K562 (cell line): Measurements from ENCODE around the gene MLKL. TPM values are rescaled to one million over a fixed set of nuclear protein-coding genes. Genes with fewer than 3 reads are reported as not detected.

Experiments used
- CHCHD3 ChIP-seq: fragments of 250-450 bp; sonication (Bioruptor Pico); IDR thresholded peaks from 2 replicates; pipeline ENCODE4 v2.1.2; 2022; ENCODE audit warnings: mild to moderate bottlenecking
- CREB1 ChIP-seq, 2 experiments: sonication (generic) in 1 of 2; formaldehyde crosslinking in 1 of 2; IDR thresholded peaks; 2 replicates each; pipeline versions ENCODE4 v1.6.1 to v1.8.0; 2012 to 2022; ENCODE audit warnings: inconsistent platforms in 1 of 2, mild to moderate bottlenecking in 1 of 2, missing genetic modification reagents in 1 of 2, moderate library complexity in 1 of 2
- EZH2 ChIP-seq: IDR thresholded peaks from 2 replicates; pipeline ENCODE4 v1.6.1; 2012; ENCODE audit warnings: low read depth, mild to moderate bottlenecking, inconsistent platforms, low read length, borderline replicate concordance
- GTF2A2 ChIP-seq: IDR thresholded peaks from 2 replicates; pipeline ENCODE4 v1.6.1; 2016; ENCODE audit warnings: mild to moderate bottlenecking, missing genetic modification characterization, missing compliant biosample characterization
- GTF2E2 ChIP-seq: fragments of 200-800 bp; sonication (Bioruptor generic); IDR thresholded peaks from 2 replicates; pipeline ENCODE4 v1.6.1; 2016; ENCODE audit warnings: missing genetic modification characterization, missing compliant biosample characterization
- NCOA2 ChIP-seq, 2 experiments: fragments of 450-650 bp; IDR thresholded peaks; 2 replicates each; pipeline ENCODE4 v1.6.1; 2018; ENCODE audit warnings: mild to moderate bottlenecking in 2 of 2, moderate library complexity in 1 of 2; ENCODE audit not compliant: partially characterized antibody in 2 of 2
- NUFIP1 ChIP-seq: fragments of 450-650 bp; IDR thresholded peaks from 2 replicates; pipeline ENCODE4 v1.6.1; 2018; ENCODE audit not compliant: partially characterized antibody
- POLR2H ChIP-seq: IDR thresholded peaks from 2 replicates; pipeline ENCODE4 v1.6.1; 2016; ENCODE audit warnings: missing genetic modification characterization, low read depth, mild to moderate bottlenecking, control low read depth, missing compliant biosample characterization, moderate library complexity
- RBM34 ChIP-seq: fragments of 200-400 bp; formaldehyde crosslinking; IDR thresholded peaks from 2 replicates; pipeline ENCODE4 v1.6.1; 2018; ENCODE audit warnings: low read length, borderline replicate concordance; ENCODE audit not compliant: insufficient read depth
- SREBF2 ChIP-seq: sonication (generic); formaldehyde crosslinking; IDR thresholded peaks from 2 replicates; pipeline ENCODE4 v1.4.0; 2020; ENCODE audit warnings: mild to moderate bottlenecking, missing genetic modification reagents
- polyA plus RNA-seq, 8 experiments: library from polyadenylated mRNA; depleted of rRNA in 4 of 8; stranded (reverse) in 5 of 8; unstranded in 3 of 8; fragments of >200 nt; fragmentation: Nextera tagmentation in 2 of 8; fragmentation: Illumina TruSeq in 1 of 8; extraction: Ambion mirVana in 2 of 8; extraction: Trizol in 1 of 8; gene quantifications; 2 replicates each; pipeline versions ENCODE4 v1.2.1 to v1.2.3, GENCODE V29; 2011 to 2014; ENCODE audit warnings: inconsistent platforms in 1 of 8, missing spikeins in 1 of 8
- total RNA-seq, 7 experiments: library from RNA; depleted of rRNA in 6 of 7; stranded (reverse); fragments of >200 nt in 6 of 7; fragmentation: Illumina TruSeq in 2 of 7; extraction: Trizol in 2 of 7; gene quantifications; 2 replicates each; pipeline versions ENCODE4 v1.2.1 to v1.2.3, GENCODE V29; 2011 to 2021; ENCODE audit warnings: low replicate concordance in 1 of 7
- TF ChIP-seq, protein P1 (sequence below), 2 experiments: fragments of 450-650 bp; IDR thresholded peaks; 2 replicates each; pipeline ENCODE4 v1.6.1; 2016; ENCODE audit warnings: mild to moderate bottlenecking in 2 of 2, borderline replicate concordance in 1 of 2, low read depth in 1 of 2, moderate library complexity in 1 of 2
- TF ChIP-seq, protein P2 (sequence below): sonication (generic); formaldehyde crosslinking; IDR thresholded peaks from 2 replicates; pipeline ENCODE4 v1.8.0; 2022; ENCODE audit warnings: missing genetic modification reagents, mild to moderate bottlenecking, moderate library complexity, borderline replicate concordance

The MLKL gene
- total and polyA plus RNA-seq, 9 of the 15 experiments (the other 6 are each of a cell fraction or from before 2014, with no cell fraction given), result 1.6 to 6.1 (median 4.8) TPM

DNA sequence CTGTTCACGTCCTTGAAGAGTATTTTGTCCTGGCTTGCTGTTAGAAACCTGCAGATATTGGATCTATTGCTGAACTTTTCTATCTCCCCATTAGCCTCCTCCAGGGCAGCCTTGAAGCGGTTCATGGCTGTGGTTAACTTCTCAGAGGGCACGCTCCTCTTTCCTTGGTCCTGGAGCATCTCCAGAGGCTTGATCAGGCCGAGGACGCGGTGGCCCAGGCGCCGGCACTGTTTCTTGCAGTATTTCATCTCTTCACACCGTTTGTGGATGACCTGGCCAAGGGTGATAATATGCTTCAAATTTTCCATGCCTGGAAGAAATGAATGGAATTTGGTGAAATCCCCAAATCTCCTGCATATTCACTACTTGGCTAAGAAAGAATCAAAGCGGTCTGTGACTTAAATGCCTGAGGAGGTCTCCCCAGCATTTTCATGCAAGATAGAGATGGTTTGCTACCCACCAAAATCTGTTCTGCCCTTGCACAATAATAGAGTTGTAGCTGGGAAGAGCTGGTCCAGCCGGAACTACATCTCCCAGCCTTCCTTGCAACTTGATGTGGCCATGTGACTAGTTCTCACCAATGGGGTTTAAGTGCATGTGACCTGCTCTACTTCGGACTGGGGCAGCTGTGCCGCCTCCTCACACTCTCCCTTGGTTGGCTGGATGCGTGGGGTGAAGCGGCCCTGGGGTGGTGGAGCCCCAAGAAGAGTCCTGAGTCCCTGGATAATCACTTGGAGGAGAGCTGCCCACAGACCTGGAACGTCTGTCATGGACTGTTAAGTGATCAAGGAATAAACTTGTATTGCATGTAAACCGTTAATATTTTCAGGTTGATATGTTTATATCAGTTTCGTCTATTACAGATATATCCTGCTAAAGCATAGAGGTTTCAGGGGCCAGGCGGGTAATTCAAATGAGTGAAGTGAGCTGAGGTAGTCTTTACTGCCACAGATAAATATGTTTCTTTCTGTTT lies 4.9 kb downstream of the MLKL start (continued):
- TF ChIP-seq SREBF2 (CRISPR knock-in tag) (no peak), NCOA2 (IDR thresholded peaks at IDR 0.05; ENCODE audit: partially characterized antibody in 2 of 2) (no peak), CHCHD3 (CRISPR knock-in tag) (no peak), CREB1 (IDR thresholded peaks at IDR 0.05) (peak; percentile 40; the same call in 1 of the 2 replicates), CREB1 (CRISPR knock-in tag; IDR thresholded peaks at IDR 0.05) (no peak), POLR2H (tag) (peak; percentile 35; the same call in 1 of the 2 replicates), RBM34 (no peak), GTF2E2 (no peak), EZH2 (no peak), GTF2A2 (tag) (no peak), NUFIP1 (no peak)
- TF ChIP-seq, protein P1, sequence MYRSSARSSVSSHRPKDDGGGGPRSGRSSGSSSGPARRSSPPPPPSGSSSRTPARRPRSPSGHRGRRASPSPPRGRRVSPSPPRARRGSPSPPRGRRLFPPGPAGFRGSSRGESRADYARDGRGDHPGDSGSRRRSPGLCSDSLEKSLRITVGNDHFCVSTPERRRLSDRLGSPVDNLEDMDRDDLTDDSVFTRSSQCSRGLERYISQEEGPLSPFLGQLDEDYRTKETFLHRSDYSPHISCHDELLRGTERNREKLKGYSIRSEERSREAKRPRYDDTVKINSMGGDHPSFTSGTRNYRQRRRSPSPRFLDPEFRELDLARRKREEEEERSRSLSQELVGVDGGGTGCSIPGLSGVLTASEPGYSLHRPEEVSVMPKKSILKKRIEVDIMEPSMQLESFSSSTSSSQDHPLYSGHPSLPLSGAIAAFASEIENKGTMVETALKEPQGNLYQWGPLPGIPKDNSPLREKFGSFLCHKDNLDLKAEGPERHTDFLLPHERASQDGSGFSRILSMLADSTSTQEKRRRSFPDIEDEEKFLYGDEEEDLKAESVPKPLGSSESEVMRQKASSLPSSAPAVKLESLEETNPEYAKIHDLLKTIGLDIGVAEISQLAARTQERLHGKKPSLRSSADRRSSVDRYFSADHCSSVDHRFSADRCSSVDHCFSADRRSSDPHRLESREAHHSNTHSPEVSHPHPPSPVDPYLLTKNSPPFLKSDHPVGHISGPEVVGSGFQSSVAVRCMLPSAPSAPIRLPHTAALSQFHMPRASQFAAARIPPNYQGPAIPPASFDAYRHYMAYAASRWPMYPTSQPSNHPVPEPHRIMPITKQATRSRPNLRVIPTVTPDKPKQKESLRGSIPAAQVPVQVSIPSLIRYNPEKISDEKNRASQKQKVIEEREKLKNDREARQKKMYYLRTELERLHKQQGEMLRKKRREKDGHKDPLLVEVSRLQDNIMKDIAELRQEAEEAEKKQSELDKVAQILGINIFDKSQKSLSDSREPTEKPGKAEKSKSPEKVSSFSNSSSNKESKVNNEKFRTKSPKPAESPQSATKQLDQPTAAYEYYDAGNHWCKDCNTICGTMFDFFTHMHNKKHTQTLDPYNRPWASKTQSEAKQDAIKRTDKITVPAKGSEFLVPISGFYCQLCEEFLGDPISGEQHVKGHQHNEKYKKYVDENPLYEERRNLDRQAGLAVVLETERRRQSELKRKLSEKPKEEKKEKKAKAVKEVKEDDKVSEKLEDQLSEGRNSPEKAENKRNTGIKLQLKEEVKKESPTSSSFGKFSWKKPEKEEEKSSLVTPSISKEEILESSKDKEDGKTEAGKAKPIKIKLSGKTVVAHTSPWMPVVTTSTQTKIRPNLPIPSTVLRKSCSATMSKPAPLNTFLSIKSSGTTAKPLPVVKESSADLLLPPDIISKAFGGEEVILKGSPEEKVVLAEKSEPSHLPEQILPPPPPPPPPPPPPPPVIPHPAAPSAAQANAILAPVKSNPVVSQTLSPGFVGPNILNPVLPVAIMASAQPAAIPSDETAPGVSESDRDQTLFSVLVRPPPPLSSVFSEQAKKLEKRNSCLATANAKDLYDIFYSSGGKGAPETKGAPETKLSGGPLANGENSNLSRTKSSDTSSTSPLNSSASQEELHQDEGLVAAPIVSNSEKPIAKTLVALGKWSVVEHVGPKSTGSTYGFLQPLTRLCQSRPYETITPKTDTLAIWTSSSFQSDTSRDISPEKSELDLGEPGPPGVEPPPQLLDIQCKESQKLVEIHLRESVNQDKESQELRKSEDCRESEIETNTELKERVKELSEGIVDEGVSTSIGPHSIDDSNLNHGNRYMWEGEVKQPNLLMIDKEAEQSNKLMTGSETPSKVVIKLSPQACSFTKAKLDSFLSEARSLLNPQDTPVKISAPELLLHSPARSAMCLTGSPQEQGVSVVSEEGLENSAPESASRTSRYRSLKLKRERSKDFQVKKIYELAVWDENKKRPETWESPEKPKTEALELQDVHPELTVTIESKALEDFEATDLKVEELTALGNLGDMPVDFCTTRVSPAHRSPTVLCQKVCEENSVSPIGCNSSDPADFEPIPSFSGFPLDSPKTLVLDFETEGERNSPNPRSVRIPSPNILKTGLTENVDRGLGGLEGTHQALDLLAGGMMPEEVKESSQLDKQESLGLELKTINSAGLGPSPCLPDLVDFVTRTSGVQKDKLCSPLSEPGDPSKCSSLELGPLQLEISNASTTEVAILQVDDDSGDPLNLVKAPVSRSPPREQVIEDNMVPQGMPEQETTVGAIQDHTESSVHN (IDR thresholded peaks at IDR 0.05; ENCODE audit: borderline replicate concordance in 1 of 2, low read depth in 1 of 2), result no peak
- TF ChIP-seq, protein P2, sequence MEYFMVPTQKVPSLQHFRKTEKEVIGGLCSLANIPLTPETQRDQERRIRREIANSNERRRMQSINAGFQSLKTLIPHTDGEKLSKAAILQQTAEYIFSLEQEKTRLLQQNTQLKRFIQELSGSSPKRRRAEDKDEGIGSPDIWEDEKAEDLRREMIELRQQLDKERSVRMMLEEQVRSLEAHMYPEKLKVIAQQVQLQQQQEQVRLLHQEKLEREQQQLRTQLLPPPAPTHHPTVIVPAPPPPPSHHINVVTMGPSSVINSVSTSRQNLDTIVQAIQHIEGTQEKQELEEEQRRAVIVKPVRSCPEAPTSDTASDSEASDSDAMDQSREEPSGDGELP (CRISPR knock-in tag), result peak; percentile 92; the same call in 1 of the 2 replicates
